Right kidney (tissue), 1 donor: Measurements from ENCODE around the gene LRP1B.

Source experiments
- DNase-seq: peaks from one replicate; pipeline ENCODE4 v3.0.0-alpha.2; 2016

LRP1B gene

DNA sequence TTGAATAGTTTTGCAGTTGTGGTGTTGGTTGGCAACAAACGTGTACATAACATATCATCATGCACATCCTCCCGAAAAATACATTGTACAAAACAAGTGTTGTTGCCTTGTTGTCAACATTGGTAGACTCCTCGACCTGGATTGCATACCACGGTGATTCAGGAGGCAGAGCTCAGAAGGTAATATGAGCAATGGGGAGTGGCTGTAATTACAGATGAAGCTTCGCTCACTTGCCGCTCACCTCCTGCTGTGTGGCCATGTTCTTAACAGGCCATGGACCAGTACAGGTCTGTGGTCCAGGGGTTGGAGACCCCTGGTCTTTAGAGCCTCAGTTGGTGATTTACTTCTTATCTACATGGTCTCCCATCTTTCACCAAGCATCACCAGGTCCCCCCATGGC is 1927.5 kb downstream of the LRP1B start:
- no peak for DNase-seq

DNA sequence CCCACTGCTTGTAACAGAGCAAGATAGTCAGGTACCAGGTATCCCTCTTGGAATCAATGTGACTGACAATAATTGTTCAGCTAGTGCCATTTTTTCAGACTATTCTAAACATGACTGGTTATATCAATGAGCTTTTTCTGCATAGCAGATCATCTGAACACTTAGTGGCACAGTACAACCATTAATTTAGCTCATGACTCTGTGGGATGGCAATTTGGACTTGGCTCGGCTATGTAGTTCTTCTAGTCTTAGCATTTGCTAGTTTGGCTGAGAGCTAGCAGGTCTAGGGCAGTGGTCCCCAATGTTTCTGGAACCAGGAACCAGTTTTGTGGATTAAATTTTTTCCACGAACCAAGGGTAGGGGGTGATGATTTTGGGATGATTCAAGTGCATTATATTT is 1929.2 kb downstream of the LRP1B start:
- DNase-seq, result no peak

DNA sequence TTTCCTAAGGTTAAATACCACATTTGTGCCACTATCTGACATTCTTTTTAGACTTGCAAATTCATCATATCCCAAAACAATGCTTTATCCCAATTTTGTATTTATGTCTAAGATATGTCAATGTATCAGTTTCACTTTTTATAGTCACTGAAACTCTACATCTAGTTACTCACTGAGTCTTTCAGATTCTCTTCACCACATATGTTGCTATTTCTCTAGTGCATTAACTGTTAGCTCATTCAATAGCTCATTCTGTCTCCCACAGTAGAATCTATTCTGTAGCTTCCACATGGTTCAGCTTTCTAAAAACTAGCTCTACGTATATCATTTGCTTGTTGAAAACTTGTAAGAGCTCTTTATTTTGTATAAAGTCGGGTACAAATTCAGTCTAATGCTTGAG is 1930.1 kb downstream of the LRP1B start:
- no peak for DNase-seq

DNA sequence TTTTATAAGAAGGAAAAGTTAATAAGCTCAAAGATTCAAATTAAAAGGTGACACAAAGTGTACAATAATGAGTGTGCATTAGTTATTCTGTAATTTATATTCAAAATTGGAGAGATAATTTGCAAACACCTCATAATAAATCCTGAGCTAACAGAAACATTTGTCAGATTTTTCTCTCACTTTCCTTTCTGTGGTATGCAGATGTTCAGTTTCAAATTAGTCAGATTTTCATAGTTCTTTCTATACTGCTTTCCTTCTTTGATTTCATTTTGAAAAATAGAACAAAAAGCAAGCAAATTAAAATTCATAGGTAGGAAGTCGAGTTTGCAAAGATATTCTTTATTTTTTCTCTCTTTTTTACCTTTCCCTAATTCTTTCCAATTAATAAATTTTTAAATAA is 1930.5 kb downstream of the LRP1B start:
- DNase-seq, result no peak

DNA sequence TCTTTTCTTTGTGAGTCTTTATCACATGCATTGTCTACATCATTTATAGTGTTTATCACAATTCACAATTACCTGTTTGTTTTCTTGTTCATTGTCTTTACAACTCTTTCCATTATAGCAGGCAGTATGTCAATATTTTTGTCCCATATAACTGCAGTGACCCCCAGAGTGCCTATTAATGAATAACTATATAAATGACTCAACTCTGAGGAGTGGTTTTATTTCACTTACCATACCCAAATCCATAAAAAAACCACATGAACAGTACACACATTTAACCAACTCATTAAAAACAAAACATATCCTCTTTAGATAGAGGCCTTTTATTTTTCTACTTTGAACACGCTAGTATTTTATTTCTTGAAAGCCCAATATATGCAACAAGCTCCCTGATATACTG is 1931.5 kb downstream of the LRP1B start:
- DNase-seq, result no peak

DNA sequence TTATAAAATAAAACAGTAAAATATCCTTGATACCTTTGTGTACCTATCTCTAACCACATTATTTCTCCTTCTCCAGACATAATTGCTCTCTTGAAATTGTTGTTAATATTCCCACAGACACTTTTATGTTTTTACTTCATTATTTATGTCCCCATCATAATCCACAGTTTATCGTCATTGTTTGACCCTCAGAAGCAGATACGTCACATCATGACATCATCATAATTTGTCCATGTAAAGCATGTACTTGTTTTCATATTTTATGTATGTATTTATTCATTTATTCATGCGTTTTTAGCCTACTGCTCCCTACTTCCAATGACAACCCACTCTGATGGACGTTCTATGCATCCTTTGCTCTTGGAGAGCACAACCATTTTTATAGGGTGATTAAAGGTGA is 1943.7 kb downstream of the LRP1B start:
- DNase-seq, result no peak

DNA sequence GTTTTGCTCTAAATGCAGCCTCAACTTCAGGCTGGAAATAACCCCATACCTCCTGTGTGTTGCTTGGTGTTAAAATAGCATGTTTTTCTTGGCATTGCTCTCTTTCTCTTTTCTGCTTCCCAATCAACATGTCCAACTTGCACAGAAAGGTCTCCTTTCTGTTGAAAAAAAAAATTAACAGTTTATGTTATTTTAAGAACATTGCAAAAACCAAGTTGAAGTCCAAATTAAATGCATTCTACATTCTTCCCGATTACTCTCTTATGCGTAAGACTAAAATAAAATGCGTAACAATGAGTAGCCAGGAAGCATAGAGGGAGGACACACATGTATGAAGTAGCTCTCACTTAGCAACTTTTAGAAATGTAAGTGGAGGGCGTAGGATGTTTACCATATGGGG is 1944.5 kb downstream of the LRP1B start:
- DNase-seq, result no peak

DNA sequence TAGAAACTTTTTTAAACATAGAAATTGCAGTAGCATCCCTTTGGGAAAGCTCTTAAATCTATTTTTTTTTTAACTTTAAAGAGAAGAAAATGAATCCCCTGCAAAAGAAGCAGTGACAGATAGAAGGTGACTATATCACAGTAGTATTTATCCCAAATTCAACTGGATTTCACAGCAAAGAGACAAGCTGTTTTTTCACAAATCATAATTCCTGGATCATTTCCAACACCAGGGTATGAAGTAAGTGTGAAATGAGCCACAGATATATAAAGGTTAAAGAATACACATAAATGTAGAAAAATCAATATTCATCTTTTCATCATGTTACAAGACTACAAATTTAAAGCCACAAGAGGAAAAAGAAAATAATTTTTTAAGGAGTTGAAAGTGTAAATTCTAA is 1945.7 kb downstream of the LRP1B start:
- no peak for DNase-seq

DNA sequence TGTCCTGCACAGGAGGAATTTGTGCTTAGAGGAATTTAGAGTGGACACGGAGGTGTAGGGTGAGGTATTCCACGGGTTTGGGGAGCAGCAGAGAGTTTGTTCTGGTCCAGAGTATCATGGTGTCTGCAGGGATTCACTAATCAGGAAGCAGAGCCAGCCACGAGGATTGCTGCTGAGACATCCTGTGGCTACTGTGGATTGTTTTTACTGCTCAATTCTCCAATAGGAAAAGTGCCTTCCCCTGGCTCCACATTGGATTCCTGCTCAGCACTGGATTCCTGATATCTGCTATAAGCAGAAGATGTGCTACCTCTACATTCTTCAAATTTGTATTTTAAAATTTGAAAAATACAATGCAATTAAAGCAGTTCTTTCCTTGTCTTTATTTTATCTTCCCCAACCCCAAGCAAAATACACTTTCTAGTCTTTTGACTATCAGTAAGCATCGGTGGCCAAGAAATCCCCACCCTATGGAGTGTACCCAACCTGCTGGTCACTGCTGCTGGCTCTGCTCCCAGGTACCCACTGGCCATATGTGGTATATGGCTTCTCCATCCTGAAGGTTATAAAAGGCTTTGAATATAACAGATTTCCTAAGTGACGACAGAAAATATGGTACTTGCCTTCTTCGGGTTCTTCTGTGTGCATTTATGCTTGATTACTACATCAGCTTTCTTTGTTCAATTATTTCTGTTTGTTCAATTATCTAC is 1947.6 kb downstream of the LRP1B start:
- DNase-seq, result no peak
